Stimulated activated CD8-positive, alpha-beta memory T cell treated with anti-CD3 and anti-CD28 coated beads, Interleukin-12 subunit alpha, Interleukin-12 subunit beta, amount 100 ng/mL, for 1 hour (primary cell): ENCODE data around the gene MYOZ2.

Experiments
- DNase-seq: peaks from one replicate; pipeline ENCODE4 v3.0.0-alpha.2; 2020; ENCODE audit warnings: low read depth

Gene MYOZ2

DNA sequence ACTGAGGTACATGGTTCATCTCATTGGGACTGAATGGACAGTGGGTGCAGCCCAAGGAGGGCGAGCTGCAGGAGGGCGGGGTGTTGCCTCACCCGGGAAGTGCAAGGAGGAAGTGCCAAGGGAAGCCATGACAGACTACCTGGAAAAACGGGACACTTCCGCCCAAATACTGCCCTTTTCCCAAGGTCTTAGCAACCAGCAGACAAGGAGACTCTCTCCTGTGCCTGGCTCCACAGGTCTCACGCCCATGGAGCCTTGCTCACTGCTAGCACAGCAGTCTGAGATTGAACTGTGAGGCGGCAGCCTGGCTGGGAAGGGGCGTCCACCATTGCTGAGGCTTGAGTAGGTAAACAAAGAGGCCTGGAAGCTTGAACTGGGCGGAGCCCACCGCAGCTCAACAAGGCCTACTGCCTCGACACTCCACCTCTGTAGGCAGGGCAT, 62.2 kb downstream of the MYOZ2 start:
- DNase-seq = no peak

- DNase-seq = no peak
These were observed 69.3 kb downstream of the MYOZ2 start for GRCh38 chr4:119204916-119205315.

GRCh38 chr4:119205690-119206089, 70.1 kb downstream of the MYOZ2 start:
- DNase-seq = no peak

GRCh38 chr4:119206178-119206577, 70.5 kb downstream of the MYOZ2 start:
- no peak for DNase-seq

DNA sequence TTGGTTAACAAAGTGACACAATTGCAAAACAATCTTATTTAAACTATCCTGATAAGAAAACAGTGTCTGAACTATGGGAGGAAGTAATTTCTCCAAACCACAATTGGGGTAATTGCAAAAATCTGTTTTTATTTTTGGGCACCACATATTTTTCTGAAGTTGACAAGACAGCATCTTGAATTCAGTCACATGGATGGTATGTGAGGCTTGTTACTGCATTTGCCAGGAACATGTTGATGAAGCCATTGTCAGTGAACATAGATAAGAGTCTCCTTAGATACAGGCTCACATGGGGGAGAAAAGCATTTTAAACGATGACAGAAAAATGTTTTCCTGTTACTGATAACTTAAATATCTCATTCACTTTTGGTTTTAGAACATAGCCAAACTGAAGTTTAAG, 71.4 kb downstream of the MYOZ2 start:
- DNase-seq = no peak

DNA sequence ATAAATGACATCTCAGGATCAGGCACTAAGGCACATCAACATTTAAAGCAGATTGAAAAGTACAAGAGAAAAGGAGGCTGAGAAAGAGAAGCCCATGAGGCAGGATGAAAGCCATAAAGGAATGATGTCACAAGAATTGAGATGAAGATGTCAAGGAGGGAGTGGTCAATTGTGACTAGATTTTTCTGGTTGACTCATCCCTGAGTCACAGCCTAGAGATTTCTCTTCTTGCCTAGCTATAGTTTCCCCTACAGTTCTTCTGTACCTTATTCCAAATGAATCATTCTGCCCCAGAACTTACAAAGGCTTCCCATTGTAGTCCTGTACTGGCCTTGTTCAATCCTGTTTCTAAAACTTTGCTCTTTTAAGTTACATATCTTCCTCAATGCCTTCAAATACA, 73.4 kb downstream of the MYOZ2 start:
- peak; percentile 20 for DNase-seq

DNA sequence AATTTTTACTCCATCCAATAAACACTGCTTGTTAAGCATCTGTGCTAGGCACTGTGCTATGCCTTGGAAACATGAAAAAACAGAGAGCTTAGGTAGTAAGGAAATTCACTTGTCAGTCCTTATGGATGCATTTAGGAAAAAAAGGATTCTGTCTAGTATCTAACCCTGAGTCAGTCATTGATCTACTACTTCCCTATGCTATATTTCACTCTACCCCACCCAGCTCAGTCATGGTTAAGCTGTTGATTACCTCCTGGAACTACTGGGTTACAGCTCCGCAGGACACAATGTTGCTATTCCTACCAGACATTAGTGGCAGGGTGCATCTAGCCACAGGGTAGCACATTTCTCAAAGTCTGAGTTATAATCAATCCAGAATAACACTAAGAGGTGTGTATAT, 74.0 kb downstream of the MYOZ2 start:
- no peak for DNase-seq

GRCh38 chr4:119210775-119211174, 75.1 kb downstream of the MYOZ2 start:
- no peak for DNase-seq

- DNase-seq = no peak
These were observed 76.2 kb downstream of the MYOZ2 start for GRCh38 chr4:119211867-119212233.

- DNase-seq = peak; percentile 96
These were observed 76.8 kb downstream of the MYOZ2 start, which contains the start of gene USP53 for GRCh38 chr4:119212234-119212963. Gene USP53, plus strand, starts transcription at chr4:119212713. Its CDS starts 27,047 bp downstream, at chr4:119239760.

DNA sequence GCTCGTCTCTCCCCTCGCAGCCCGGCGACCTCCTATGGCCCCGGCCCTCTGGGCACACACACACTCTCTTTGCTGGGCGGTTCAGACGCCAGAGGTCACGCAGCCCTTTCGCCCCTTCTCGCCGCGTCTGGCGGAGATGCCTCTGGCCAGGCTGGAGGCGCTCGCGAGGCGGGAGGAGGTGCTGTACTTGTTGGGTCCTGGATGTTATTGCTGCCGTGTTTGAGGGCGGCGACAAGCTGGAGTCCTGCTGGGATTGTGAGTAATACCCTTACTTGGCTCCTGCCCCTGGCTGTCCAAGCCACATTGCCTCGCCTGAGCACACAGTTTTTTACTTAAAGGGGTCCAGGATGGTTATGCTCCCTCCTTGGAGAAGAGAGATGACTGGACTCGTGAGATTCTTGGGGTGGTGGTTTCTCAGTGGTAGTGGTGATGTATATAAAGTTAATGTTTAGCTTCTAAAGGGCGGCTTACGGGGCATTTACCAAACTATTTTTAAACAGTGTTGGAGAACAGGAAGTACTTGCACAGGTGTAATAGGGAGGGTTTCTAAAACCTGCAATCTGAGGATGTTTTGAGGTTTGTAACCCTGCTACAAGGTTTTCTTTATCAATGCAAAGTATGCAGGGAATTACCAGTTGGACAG, 77.5 kb downstream of the MYOZ2 start:
- DNase-seq = peak; percentile 41

GRCh38 chr4:119218093-119218492, 82.5 kb downstream of the MYOZ2 start:
- DNase-seq = no peak

GRCh38 chr4:119221412-119221811, 85.8 kb downstream of the MYOZ2 start:
- DNase-seq = no peak

DNA sequence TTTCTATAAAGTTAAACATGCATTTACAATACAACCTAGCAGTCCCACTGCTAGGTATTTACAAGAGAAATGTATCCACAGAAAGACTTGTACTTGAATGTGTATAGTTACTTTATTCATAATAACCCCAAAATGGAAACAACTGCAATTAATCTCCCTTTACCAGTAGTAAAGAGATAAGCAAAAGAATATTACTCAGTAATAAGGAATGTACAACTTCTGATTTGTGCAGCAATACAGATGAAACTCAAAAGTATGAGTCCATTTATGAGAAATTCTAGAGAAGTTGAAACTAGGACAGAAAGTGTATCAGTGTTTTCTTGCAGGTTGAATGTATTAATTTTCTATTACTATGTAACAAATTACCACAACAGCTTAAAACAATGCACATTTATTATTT, 92.1 kb downstream of the MYOZ2 start:
- no peak for DNase-seq

- no peak for DNase-seq
These were observed 92.8 kb downstream of the MYOZ2 start for GRCh38 chr4:119228406-119228805.

DNA sequence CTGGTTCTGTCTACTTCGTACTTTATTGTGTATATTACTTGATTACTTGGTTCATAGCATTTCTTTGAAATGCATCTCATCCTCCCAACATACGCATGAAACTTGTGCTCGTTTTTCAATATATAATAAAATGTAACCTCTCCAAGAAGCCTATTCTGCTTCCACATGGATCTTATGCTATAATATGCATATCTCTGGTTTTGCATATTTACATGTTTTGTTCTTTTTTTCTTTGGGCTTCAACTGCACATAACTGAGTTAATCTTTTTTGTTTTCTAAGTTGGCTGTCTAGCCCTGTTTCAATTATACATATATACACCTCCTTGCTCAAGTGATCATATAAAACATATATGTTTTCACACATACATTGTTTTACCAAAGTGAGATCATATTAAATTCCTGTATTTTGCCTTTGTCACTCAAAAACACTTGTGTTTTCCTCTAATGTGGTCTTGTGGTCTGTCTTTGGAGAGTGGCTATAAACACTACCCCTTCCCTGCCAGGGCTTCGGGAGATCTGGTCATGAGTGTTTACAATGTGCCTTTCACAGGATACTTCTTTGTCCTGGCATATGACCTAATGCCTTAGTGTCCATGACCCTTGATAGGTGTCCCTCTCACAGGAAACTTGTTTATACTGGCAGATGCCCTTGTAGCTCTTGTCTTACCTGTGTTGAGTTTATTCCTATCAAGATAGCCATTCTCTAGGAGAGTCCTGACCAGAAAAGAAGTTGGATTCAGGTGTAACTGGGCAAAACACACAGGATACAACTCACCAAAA, 94.5 kb downstream of the MYOZ2 start:
- DNase-seq = no peak

DNA sequence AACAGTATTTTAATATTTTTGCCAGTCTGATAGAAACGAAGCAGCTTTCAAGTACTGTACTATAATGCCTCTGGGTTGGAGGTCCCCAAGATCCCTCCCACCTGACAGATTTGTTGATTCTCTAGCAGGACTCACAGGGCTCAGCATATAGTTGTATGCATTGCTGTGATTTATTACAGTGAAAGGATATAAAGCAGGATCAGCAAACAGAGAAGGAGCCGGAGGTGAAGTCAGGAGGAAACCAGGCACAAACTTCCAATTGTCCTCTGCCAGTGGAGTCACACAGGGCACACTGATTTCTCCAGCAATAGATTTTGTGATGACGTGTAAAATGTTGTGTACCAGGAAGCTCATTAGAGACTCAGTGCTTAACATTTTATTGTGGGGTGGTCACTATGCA, 95.9 kb downstream of the MYOZ2 start:
- no peak for DNase-seq

DNA sequence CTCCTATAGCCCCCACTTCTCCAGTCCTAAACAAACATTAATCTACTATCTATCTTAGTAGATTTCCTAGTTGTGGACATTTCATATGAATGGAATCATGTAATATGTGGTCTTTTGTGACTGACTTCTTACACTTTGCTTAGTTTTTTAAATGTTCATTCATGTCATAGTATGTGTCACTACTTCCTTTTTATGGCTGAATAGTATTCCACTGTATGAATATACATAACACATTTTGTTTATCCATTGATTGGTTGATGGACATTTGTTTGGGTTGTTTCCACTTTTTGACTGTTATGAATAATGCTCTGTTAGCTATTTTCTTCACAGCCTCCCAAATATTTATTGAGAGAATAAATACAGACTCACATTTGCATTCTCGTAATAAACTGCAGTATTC, 96.7 kb downstream of the MYOZ2 start:
- DNase-seq = no peak

DNA sequence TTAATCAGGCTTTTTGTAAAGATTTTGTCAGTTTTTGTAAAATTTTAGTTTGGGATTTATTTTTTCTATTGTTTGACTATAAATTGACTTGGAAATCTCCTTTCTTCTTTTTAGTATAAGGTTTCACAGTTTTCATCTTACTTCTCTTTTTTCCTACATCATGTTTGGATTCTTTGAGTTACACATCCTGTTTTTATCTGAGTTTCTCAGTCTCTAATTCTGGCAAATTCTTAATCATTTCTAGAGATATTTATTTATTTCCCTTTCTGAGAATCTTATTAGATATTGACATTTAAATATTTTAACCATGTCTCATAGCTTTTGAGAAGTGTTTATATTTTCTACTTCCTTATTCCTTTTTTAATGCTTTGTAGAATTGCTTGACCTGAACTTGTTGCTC, 97.6 kb downstream of the MYOZ2 start:
- no peak for DNase-seq

- DNase-seq = no peak
These were observed 98.1 kb downstream of the MYOZ2 start for GRCh38 chr4:119233750-119234149.

GRCh38 chr4:119237201-119237600, 101.6 kb downstream of the MYOZ2 start:
- DNase-seq = no peak
